HG02798 (cell line): Measurements from ENCODE around the gene TTC5.
"Not testable (repeated sequence)": the region's sequence is repeated elsewhere in the genome, so short reads cannot be mapped to it uniquely, and the experiment has no call there.

Experiments
- ATAC-seq: cut with Tn5 transposase; IDR thresholded peaks from one replicate; pipeline ENCODE4 v1.9.1; 2021; ENCODE audit warnings: mild to moderate bottlenecking; ENCODE audit not compliant: unreplicated experiment, poor library complexity

The TTC5 gene

DNA sequence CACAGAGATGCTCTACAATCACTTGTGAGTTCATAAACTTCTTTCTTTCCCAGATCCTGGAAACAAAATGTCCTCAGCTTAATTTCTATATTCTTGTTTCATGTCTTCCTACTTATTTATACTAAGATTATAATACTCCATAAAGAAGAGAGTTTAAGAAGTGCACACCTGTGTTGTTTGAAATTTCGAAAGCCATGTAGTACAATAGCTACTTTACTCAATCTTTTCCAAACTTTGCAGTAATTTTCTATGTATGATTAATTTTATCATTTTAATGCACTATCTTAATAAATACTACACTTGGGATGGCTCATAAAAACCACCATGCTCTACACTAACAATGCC is 300 bp upstream of the TTC5 start:
- ATAC-seq, result no peak

DNA sequence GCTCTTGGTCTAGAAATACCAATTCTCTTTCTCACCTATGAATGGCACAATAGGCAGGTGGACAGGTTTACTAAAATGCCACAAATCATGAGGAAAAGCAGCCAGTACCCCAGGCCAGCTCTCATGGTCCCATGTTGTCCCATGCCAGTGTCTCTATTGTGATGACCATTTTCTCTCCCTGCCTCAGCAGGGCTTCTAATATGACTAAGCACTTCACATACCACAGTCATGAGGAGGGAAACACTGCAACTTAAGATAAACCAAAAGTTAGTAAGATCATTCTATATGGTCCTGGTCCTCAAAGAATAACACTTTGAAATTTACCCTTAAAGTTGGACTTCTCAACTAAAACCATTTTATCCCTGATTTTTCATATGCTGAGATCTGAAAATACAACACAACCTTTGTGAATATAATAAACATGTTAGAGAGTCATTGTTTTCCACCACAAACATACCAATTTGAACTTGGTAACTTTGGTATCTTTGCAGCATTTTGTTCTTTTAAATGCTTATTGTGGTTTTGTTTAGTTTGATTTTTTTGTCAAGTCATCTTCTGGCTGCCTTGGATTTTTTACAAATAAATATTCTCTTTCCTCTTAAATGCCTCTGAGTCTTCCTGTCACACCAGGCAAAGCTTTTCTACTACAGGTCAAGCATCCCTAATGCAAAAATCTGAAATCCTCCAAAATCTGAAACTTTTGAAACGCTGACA is 3.6 kb downstream of the TTC5 start:
- ATAC-seq, result no peak

DNA sequence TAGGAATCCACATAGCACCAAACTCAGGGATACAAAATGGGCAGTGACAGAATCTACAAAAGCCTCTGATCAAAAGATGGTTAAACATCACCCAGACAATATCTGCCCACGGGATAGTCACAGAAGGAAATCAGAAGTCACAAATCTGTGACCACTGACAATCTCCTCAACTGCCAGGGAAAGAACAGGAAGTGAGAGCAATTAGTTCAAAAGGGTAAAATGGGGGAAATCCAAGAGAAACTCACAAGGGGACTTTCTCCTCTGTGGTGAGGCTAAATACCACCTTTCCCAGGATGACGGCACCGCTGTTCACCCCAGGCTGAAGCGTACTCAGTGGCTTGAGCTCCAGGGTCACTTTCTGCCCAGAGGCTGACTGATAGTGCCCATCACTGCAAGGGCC is 10.7 kb downstream of the TTC5 start:
- ATAC-seq, result peak; percentile 93

DNA sequence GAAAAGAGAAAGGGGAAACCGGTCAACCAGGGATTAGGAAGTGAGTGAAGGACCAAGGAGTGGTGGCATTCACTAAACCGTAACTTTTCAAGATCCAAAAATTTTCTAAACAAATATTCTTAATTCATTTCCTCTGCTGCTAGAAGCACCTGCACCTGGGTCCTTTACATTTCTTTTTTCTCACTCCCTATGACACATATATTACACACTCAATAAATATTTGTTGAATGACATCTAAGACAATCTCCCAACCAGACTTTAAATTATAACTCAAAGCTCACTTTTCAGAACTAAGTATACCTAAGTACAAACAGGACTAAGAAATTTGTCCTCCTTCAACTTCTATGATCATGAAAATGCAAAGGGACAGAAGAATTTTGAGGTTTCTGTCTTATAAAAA is 11.1 kb downstream of the TTC5 start:
- no peak for ATAC-seq

DNA sequence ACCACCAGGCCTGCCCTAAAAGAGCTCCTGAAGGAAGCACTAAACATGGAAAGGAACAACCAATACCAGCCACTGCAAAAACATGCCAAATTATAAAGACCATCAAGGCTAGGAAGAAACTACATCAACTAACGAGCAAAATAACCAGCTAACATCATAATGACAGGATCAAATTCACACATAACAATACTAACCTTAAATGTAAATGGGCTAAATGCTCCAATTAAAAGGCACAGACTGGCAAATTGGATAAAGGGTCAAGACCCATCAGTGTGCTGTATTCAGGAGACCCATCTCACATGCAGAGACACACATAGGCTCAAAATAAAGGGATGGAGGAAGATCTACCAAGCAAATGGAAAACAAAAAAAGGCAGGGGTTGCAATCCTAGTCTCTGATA is 23.8 kb downstream of the TTC5 start:
- ATAC-seq, result not testable (repeated sequence)

DNA sequence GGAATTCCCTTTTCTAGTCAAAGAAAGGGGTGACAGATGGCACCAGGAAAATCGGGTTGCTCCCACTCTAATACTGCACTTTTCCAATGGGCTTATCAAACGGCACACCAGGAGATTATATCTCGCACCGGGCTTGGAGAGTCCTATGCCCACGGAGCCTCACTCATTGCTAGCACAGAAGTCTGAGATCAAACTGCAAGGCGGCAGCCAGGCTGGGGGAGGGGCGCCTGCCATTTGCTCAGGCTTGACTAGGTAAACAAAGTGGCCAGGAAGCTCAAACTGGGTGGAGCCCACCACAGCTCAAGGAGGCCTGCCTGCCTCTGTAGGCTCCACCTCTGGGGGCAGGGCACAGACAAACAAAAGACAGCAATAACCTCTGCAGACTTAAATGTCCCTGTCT is 25.5 kb downstream of the TTC5 start:
- not testable (repeated sequence) for ATAC-seq

DNA sequence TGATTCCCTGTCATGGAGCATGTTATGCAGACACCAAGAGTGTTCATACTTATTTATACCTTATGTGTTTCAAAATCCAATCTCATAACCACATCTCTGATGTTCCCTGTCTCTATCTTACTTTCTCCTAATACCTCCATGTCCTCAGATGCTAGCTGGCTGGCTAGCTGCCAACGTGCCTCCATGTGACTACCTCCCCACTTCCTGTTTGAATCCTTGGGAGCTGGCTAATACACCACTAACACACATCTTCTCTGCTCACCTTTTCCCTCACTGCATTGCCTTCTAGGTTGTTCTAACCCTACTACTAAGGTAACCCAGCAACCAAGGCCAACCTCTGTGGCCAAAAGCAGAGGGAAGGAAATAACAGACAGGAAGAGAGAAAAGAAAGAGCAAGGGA is 27.3 kb downstream of the TTC5 start:
- no peak for ATAC-seq

DNA sequence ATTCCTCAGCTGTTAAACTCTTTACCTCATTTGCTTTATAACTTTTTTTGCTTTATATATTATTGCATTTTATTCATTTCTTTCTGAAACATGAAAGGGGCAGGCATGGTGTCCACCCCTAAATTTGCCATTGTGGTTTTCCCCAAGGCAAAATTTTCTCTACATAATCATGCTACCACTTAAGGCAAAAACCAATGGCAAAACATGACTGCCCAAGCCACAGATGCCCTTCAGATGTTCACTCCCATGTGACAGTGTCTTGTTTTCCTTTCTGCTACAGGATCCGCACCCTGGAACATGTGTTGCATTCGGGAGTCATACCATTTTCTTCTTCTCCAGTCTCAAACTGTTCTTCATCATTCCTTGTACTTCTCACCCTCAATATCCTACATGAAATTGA is 28.3 kb downstream of the TTC5 start:
- no peak for ATAC-seq

DNA sequence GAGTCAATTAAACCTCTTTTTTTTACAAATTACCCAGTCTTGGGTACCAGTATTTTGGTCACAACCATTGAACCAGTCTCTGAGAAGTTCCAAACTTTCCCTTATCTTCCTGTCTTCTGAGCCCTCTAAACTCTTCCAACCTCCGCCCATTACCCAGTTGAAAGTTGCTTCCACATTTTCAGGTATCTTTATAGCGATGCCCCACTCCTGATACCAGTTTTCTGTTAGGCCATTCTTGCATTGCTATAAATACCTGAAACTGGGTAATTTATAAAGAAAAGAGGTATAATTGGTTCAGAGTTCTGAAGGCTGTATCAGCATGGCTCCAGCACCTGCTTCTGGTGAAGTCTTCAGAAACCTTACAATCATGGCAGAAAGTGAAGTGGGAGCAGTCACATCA is 31.7 kb downstream of the TTC5 start:
- no peak for ATAC-seq

DNA sequence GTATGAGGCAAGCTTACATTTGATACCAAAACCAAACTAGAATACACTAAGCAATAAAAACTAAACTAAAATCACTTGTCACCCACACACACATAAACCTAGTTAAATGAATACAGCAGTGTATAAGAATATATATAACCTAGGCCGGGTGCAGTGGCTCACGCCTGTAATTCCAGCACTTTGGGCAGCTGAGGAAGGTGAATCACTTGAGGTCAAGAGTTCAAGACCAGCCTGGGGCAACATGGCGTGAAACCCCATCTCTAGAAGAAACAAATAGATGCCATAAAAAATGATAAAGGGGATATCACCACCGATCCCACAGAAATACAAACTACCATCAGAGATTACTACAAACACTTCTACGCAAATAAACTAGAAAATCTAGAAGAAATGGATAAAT is 41.4 kb downstream of the TTC5 start:
- not testable (repeated sequence) for ATAC-seq

DNA sequence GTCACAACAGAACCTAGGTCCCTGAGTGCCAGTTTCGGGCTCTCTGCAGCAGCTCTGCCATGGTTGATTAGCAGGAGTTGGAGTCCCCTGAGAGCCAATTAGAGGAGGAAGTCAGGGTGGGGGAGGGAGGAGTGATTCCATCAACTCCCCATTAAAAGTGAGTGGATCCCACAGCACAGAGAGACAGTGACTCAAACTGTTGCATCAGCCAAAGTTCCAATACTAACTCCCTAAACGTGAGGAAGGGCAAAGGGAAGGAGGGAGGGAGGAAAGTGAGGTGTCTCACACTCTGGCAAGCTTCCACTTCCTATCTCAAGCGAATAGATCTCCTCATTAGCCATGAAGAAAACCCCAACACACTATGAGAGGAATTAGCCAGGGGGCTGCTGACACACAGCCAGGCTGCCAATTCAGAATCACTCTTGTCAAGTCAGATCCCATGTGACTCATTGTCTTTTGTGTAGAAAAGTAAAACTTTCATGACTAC is 43.1 kb downstream of the TTC5 start:
- ATAC-seq, result no peak

DNA sequence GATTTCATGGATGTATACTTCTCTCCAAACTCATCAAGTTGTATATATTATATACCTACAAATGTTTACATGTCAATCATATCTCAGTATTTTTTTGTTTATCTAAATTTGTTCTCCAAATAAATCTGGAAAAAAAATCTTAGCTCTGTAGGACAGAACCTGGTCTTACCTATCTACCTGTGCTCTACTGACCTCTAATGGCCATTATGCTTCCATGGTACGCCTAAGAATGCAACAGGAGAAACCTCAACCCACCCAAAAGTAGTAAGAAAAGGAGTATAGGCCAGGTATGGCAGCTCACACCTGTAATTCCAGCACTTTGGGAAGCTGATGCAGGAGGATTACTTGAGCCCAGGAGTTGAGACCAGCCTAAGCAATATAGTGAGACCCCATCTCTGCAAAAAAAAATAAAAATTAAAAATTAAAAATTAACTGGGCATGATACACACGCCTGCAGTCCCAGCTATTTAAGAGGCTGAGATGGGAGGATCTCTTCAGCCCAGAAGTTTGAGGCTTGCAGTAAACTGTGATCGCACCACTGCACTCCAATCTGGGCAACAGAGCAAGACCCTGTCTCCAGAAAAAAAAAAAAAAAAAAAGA is 58.0 kb downstream of the TTC5 start:
- ATAC-seq, result no peak
